SK-N-MC (cell line): Measurements from ENCODE around the gene B3GNT3.

Source experiments
- DNase-seq: peaks from one replicate; pipeline ENCODE4 v3.0.0-alpha.2; 2011; ENCODE audit warnings: low read depth, low spot score
- H3K27ac ChIP-seq: fragments of 200-600 bp; sonication (generic); 2 replicates; pipeline ENCODE4 v1.5.1; 2016; ENCODE audit warnings: mixed run types
- H3K36me3 ChIP-seq: fragments of 200-600 bp; sonication (generic); 2 replicates; pipeline ENCODE4 v1.6.1; 2017; ENCODE audit warnings: antibody characterized with exemption, low read length, mixed read lengths; ENCODE audit not compliant: insufficient read depth
- H3K4me3 ChIP-seq: fragments of 200-600 bp; sonication (generic); 2 replicates; pipeline ENCODE4 v1.5.1; 2016
- H3K9ac ChIP-seq: fragments of 200-600 bp; sonication (generic); 2 replicates; pipeline ENCODE4 v1.8.0; 2017; ENCODE audit warnings: mixed run types, mixed read lengths; ENCODE audit not compliant: insufficient read length
- H3K9me3 ChIP-seq: fragments of 200-600 bp; sonication (generic); 2 replicates; pipeline ENCODE4 v1.6.1; 2017; ENCODE audit warnings: low read depth, mild to moderate bottlenecking, antibody characterized with exemption, low read length, moderate library complexity, mixed read lengths
- EZH2 ChIP-seq: fragments of 200-600 bp; sonication (generic); IDR thresholded peaks from one replicate; pipeline ENCODE4 v1.6.1; 2017; ENCODE audit warnings: antibody characterized with exemption
- FOXP2 ChIP-seq: optimal IDR thresholded peaks from 2 replicates; pipeline ENCODE3; 2011; ENCODE audit warnings: mild to moderate bottlenecking, moderate library complexity; ENCODE audit not compliant: insufficient read depth; ENCODE audit errors: extremely low read length, control extremely low read depth
- POLR2AphosphoS5 ChIP-seq: IDR thresholded peaks from 2 replicates; pipeline ENCODE4 v1.6.1; 2012; ENCODE audit warnings: mild to moderate bottlenecking, low read depth, low read length, borderline replicate concordance

B3GNT3 gene

GRCh38 chr19:17803264-17803896, 8.4 kb downstream of the B3GNT3 start:
- Histone ChIP-seq H3K4me3 (no peak overlapping the region), H3K9ac (no peak overlapping the region), H3K27ac (no peak overlapping the region), H3K9me3 (no peaks in the 10 kb centered on the region), H3K36me3 (no peaks in the 10 kb centered on the region)
- TF ChIP-seq FOXP2 (no peak), POLR2AphosphoS5 (no peak), EZH2 (no peak)
- DNase-seq: no peak

GRCh38 chr19:17805427-17805826, 10.5 kb downstream of the B3GNT3 start:
- no peak for TF ChIP-seq EZH2
- TF ChIP-seq POLR2AphosphoS5: no peak
- TF ChIP-seq FOXP2: no peak
- H3K4me3 ChIP-seq: no peak overlapping the region
- H3K27ac ChIP-seq: no peak overlapping the region
- H3K9me3 ChIP-seq: no peaks in the 10 kb centered on the region
- no peak for DNase-seq
- H3K9ac ChIP-seq: no peak overlapping the region
- no peaks in the 10 kb centered on the region for H3K36me3 ChIP-seq

GRCh38 chr19:17806945-17807344, 12.0 kb downstream of the B3GNT3 start:
- no peaks in the 10 kb centered on the region for H3K9me3 ChIP-seq
- DNase-seq: no peak
- no peak for TF ChIP-seq EZH2
- no peak for TF ChIP-seq FOXP2
- TF ChIP-seq POLR2AphosphoS5: no peak

GRCh38 chr19:17807731-17808316, 12.9 kb downstream of the B3GNT3 start:
- Histone ChIP-seq H3K4me3 (no peak overlapping the region), H3K27ac (no peak overlapping the region), H3K36me3 (no peaks in the 10 kb centered on the region), H3K9me3 (no peaks in the 10 kb centered on the region), H3K9ac (no peak overlapping the region)
- DNase-seq: no peak
- TF ChIP-seq POLR2AphosphoS5: no peak
- TF ChIP-seq FOXP2: no peak
- TF ChIP-seq EZH2: no peak

More at GRCh38 chr19:17806945-17807344, 12.0 kb downstream of the B3GNT3 start:
- Histone ChIP-seq H3K4me3 (no peak overlapping the region), H3K36me3 (no peaks in the 10 kb centered on the region), H3K9ac (no peak overlapping the region), H3K27ac (no peak overlapping the region)

- Histone ChIP-seq H3K9ac (no peak overlapping the region), H3K9me3 (no peaks in the 10 kb centered on the region), H3K4me3 (no peak overlapping the region), H3K36me3 (no peaks in the 10 kb centered on the region), H3K27ac (no peak overlapping the region)
- DNase-seq: no peak
- TF ChIP-seq FOXP2: no peak
- no peak for TF ChIP-seq POLR2AphosphoS5
- TF ChIP-seq EZH2: no peak
Observed at GRCh38 chr19:17811103-17811502, 16.2 kb downstream of the B3GNT3 start.

- Histone ChIP-seq H3K9ac (no peak overlapping the region), H3K4me3 (no peak overlapping the region), H3K9me3 (no peaks in the 10 kb centered on the region), H3K36me3 (no peaks in the 10 kb centered on the region), H3K27ac (no peak overlapping the region)
- no peak for DNase-seq
- TF ChIP-seq POLR2AphosphoS5 (no peak), FOXP2 (no peak), EZH2 (no peak)
Observed at GRCh38 chr19:17811681-17812080, 16.7 kb downstream of the B3GNT3 start.

GRCh38 chr19:17812099-17812498, 17.2 kb downstream of the B3GNT3 start:
- TF ChIP-seq EZH2 (no peak), POLR2AphosphoS5 (no peak), FOXP2 (no peak)
- DNase-seq: no peak
- no peaks in the 10 kb centered on the region for H3K9me3 ChIP-seq

GRCh38 chr19:17817668-17818363, 22.9 kb downstream of the B3GNT3 start:
- TF ChIP-seq FOXP2 (no peak), POLR2AphosphoS5 (no peak), EZH2 (no peak)
- no peak for DNase-seq
- Histone ChIP-seq H3K9ac (no peak overlapping the region), H3K4me3 (no peak overlapping the region), H3K9me3 (no peaks in the 10 kb centered on the region), H3K27ac (no peak overlapping the region), H3K36me3 (no peaks in the 10 kb centered on the region)

More at GRCh38 chr19:17812099-17812498, 17.2 kb downstream of the B3GNT3 start:
- Histone ChIP-seq H3K4me3 (no peak overlapping the region), H3K36me3 (no peaks in the 10 kb centered on the region), H3K9ac (no peak overlapping the region), H3K27ac (no peak overlapping the region)
